OCI-LY7 (cell line): ENCODE results near the gene TOX4. TPM values are rescaled to one million over a fixed set of nuclear protein-coding genes. Genes with fewer than 3 reads are reported as not detected.
"Not testable (repeated sequence)": the region's sequence is repeated elsewhere in the genome, so short reads cannot be mapped to it uniquely, and the experiment has no call there.

ENCODE experiments used
- BruUV-seq: library from RNA; stranded (reverse); fragments of 400-500 nt; replicated peaks from 2 replicates; lab custom pipeline; 2021; lab: Mats Ljungman, UMichigan
- CTCF ChIA-PET: fragments of 300-600 bp; sonication (Branson Sonifier 250); formaldehyde crosslinking; loops from one replicate; lab custom pipeline; 2022; ENCODE audit warnings: antibody characterized with exemption; ENCODE audit not compliant: unreplicated experiment; lab: Charles Lee
- POLR2A ChIA-PET: fragments of 300-600 bp; sonication (Branson Sonifier 250); formaldehyde crosslinking; loops from one replicate; lab custom pipeline; 2022; ENCODE audit warnings: antibody characterized with exemption; lab: Charles Lee
- DNase-seq: peaks from one replicate; pipeline ENCODE4 v3.0.0-alpha.2; 2015; ENCODE audit warnings: low spot score
- H2AFZ ChIP-seq: fragments of 200-600 bp; sonication (generic), shearing (Covaris generic); 2 replicates; pipeline ENCODE4 v1.6.1; 2014; ENCODE audit warnings: mild to moderate bottlenecking, antibody characterized with exemption, low read length, moderate library complexity
- H3K27ac ChIP-seq: fragments of 200-600 bp; sonication (generic); 2 replicates; pipeline ENCODE4 v1.5.1; 2014; ENCODE audit warnings: mixed run types, low read depth, mild to moderate bottlenecking, moderate library complexity, low read length, inconsistent platforms; ENCODE audit not compliant: poor library complexity, severe bottlenecking
- H3K36me3 ChIP-seq: fragments of 200-600 bp; sonication (generic); 2 replicates; pipeline ENCODE4 v1.6.1; 2014; ENCODE audit warnings: mild to moderate bottlenecking, antibody characterized with exemption, low read length, moderate library complexity, mixed read lengths; ENCODE audit not compliant: insufficient read depth
- H3K4me1 ChIP-seq: fragments of 200-600 bp; sonication (generic); 2 replicates; pipeline ENCODE4 v1.5.1; 2014; ENCODE audit warnings: mild to moderate bottlenecking, low read length; ENCODE audit not compliant: insufficient read depth, poor library complexity, severe bottlenecking
- H3K4me2 ChIP-seq: fragments of 200-600 bp; sonication (generic); 2 replicates; pipeline ENCODE4 v1.6.1; 2014; ENCODE audit warnings: mild to moderate bottlenecking, low read length
- H3K4me3 ChIP-seq: fragments of 200-600 bp; sonication (generic); 2 replicates; pipeline ENCODE4 v1.5.1; 2014; ENCODE audit warnings: mild to moderate bottlenecking, low read depth, low read length; ENCODE audit not compliant: poor library complexity, severe bottlenecking
- H3K79me2 ChIP-seq: fragments of 200-600 bp; sonication (generic); 2 replicates; pipeline ENCODE4 v1.6.1; 2016; ENCODE audit warnings: low read depth, mild to moderate bottlenecking, low read length, moderate library complexity, mixed read lengths; ENCODE audit not compliant: insufficient read depth
- H3K9me2 ChIP-seq: fragments of 200-600 bp; sonication (generic); 2 replicates; pipeline ENCODE4 v1.6.1; 2016; ENCODE audit warnings: mild to moderate bottlenecking, low read length, mixed read lengths; ENCODE audit not compliant: insufficient read depth
- H3K9me3 ChIP-seq: fragments of 200-600 bp; sonication (generic); 2 replicates; pipeline ENCODE4 v1.6.1; 2014; ENCODE audit warnings: mild to moderate bottlenecking, mixed run types, low read length, mixed read lengths
- H4K20me1 ChIP-seq: fragments of 200-600 bp; sonication (generic); 2 replicates; pipeline ENCODE4 v1.6.1; 2014; ENCODE audit warnings: mild to moderate bottlenecking, antibody characterized with exemption, low read length, moderate library complexity, mixed read lengths; ENCODE audit not compliant: insufficient read depth
- EZH2phosphoT487 ChIP-seq: fragments of 200-600 bp; sonication (generic); IDR thresholded peaks from 2 replicates; pipeline ENCODE4 v1.6.1; 2018; ENCODE audit warnings: low read depth, borderline replicate concordance, mild to moderate bottlenecking, mixed run types, antibody characterized with exemption, low read length, moderate library complexity, mixed read lengths
- intact Hi-C: fragments of 100-400 bp; cut with micrococcal nuclease; formaldehyde crosslinking; loops from one replicate; pipeline ENCODE4 v1.10.0; 2022; ENCODE audit not compliant: unreplicated experiment
- total RNA-seq, 2 experiments: library from RNA; depleted of rRNA in 1 of 2; stranded (reverse); fragments of >200 nt in 1 of 2; shearing (Covaris generic) in 1 of 2; gene quantifications; 2 replicates each; pipeline ENCODE4 v1.2.3, GENCODE V29; 2014 to 2022
- TF ChIP-seq, protein P1 (sequence below): fragments of 200-600 bp; sonication (generic); conservative IDR thresholded peaks from 2 replicates; pipeline ENCODE4 v1.5.1; 2014; ENCODE audit warnings: mild to moderate bottlenecking, antibody characterized with exemption, low read length, moderate library complexity, mixed read lengths

TOX4 gene
- total RNA-seq, 2 experiments from 2014 or later: 26.1 to 65.4 TPM

DNA sequence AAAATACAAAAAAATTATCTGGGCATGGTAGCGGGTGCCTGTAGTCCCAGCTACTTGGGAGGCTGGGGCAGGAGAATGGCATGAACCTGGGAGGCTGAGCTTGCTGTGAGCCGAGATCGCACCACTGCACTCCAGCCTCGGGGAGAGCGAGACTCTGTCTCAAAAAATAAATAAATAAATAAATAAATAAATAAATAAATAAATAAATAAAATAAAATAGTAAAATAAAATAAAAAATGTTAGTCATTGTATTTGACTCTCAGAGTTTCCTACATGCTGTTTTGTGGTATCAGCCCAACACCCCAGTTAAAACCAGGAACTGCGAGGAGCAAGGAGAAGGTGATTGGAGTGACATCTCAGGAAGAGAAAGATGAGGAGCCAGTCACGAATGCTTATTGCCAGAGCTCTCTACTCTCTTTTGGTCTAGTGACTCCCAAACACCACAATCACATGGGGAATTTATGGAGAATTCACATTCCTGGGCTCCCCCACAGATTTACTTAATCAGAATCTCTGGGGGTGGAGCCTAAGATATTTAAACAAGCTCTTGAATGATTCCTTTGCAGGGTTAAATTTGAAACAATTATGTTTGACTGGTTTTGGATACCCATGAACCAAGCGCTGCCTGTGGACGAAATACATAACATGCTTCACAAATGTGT lies 64.5 kb downstream of the TOX4 start:
- Histone ChIP-seq H4K20me1 (no peaks in the 10 kb centered on the region), H3K27ac (no peak overlapping the region), H3K9me3 (no peaks in the 10 kb centered on the region), H3K9me2 (no peaks in the 10 kb centered on the region), H3K4me3 (no peak overlapping the region), H2AFZ (peak overlapping the region; percentile 69; the same call in 1 of the 2 replicates), H3K4me1 (peaks cover 24% of the 10 kb centered on the region), H3K79me2 (no peaks in the 10 kb centered on the region), H3K4me2 (no peak overlapping the region), H3K36me3 (no peaks in the 10 kb centered on the region)
- no peak for DNase-seq
- TF ChIP-seq EZH2phosphoT487: no peak
- TF ChIP-seq, protein P1, sequence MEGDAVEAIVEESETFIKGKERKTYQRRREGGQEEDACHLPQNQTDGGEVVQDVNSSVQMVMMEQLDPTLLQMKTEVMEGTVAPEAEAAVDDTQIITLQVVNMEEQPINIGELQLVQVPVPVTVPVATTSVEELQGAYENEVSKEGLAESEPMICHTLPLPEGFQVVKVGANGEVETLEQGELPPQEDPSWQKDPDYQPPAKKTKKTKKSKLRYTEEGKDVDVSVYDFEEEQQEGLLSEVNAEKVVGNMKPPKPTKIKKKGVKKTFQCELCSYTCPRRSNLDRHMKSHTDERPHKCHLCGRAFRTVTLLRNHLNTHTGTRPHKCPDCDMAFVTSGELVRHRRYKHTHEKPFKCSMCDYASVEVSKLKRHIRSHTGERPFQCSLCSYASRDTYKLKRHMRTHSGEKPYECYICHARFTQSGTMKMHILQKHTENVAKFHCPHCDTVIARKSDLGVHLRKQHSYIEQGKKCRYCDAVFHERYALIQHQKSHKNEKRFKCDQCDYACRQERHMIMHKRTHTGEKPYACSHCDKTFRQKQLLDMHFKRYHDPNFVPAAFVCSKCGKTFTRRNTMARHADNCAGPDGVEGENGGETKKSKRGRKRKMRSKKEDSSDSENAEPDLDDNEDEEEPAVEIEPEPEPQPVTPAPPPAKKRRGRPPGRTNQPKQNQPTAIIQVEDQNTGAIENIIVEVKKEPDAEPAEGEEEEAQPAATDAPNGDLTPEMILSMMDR: no peak
- intact Hi-C loops: no loop called here
- no TSS peak for BruUV-seq
- ChIA-PET POLR2A (interaction anchor here (1.1 to 1.8 kb wide), 3 partner anchors 15 to 31 kb away, joined by 4 to 6 read pairs (median 4); partner anchors contain the start of genes METTL3 and SALL2), CTCF (no interaction called here)

DNA sequence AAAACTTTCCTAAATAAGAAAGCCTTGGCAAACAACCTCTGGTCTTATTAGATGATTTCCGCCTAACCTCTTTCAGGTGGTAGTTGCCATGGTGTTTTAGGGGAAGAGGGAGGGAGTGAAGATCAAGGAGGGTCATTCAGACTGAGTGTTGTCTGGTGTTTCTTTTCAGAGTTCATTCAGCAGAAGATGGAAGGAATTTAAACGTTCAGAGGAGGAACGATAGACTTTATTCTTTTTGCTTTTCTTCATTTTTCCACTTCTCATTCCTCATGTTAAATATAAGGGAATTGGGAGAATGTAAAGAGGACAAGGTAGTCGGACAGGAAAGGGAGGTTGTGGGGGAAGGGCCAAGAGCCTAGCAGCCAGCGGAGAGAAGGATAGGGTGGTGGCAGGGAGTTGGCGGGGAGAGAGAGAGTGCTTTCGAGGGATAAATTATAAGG lies 66.5 kb downstream of the TOX4 start:
- Histone ChIP-seq H3K4me1 (peaks cover 17% of the 10 kb centered on the region), H3K79me2 (no peaks in the 10 kb centered on the region), H2AFZ (peak overlapping the region; percentile 95), H4K20me1 (no peaks in the 10 kb centered on the region), H3K4me3 (no peak overlapping the region), H3K9me2 (no peaks in the 10 kb centered on the region), H3K36me3 (no peaks in the 10 kb centered on the region; the same call in 1 of the 2 replicates), H3K9me3 (no peaks in the 10 kb centered on the region), H3K4me2 (peak overlapping the region; percentile 40), H3K27ac (peak overlapping the region; percentile 20)
- BruUV-seq: no TSS peak
- TF ChIP-seq EZH2phosphoT487: no peak
- TF ChIP-seq, protein P1: no peak
- intact Hi-C loops: no loop called here
- DNase-seq: peak; percentile 52
- ChIA-PET POLR2A (interaction anchor here (0.7 kb wide), 1 partner anchor 13 kb away, joined by 3 read pairs; no protein-coding TSS in a partner anchor), CTCF (interaction anchor here (1.2 kb wide), 1 partner anchor 17 kb away, joined by 4 read pairs; the partner anchor contains the start of gene SALL2)

DNA sequence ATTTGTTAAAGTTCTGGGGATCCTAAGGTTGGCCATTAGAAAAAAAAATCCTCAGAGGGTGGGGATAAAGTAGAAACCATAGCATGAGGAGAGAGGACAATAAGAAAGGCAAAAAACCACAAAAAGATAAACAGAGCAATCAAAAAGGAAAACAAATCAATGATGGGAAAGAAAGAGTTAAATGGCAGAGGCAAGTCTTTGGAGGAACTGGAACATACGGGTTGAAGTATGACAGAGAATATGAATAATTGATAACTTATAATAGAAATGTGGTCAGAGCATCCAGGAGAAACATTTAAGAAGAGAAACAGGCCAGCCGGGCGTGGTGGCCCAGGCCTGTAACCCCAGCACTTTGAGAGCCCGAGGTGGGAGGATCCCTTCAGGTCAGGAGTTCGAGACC lies 67.0 kb downstream of the TOX4 start:
- no TSS peak for BruUV-seq
- no peak overlapping the region for H3K4me3 ChIP-seq
- H3K9me3 ChIP-seq: no peaks in the 10 kb centered on the region
- H3K9me2 ChIP-seq: no peaks in the 10 kb centered on the region
- no peaks in the 10 kb centered on the region for H4K20me1 ChIP-seq
- POLR2A ChIA-PET: no interaction called here
- intact Hi-C loops: no loop called here
- no peak for TF ChIP-seq EZH2phosphoT487
- TF ChIP-seq, protein P1: no peak
- H3K4me1 ChIP-seq: peaks cover 17% of the 10 kb centered on the region
- H3K27ac ChIP-seq: peak overlapping the region; percentile 20
- H3K36me3 ChIP-seq: no peaks in the 10 kb centered on the region; the same call in 1 of the 2 replicates
- DNase-seq: no peak
- CTCF ChIA-PET: no interaction called here
- H3K4me2 ChIP-seq: peak overlapping the region; percentile 40
- H2AFZ ChIP-seq: peak overlapping the region; percentile 95
- no peaks in the 10 kb centered on the region for H3K79me2 ChIP-seq

DNA sequence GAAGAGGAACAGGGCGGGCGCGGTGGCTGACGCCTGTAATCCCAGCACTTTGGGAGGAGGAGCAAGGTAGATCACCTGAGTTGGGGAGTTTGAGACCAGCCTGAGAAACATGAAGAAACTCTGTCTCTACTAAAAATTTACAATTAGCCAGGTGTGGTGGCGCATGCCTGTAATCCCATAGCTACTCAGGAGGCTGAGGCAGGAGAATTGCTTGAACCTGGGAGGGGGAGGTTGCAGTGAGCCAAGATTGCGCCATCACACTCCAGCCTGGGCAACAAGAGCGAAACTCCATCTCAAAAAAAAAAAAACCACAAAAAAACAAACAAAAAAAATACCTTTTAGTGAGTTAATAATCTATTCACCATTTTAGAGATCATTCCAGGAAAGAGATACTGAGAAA lies 67.6 kb downstream of the TOX4 start:
- H3K27ac ChIP-seq, BruUV-seq, H4K20me1 ChIP-seq, H3K4me2 ChIP-seq, H3K79me2 ChIP-seq, intact Hi-C loops, H3K36me3 ChIP-seq, DNase-seq, H3K9me2 ChIP-seq, H3K4me3 ChIP-seq, CTCF ChIA-PET, H3K9me3 ChIP-seq, H2AFZ ChIP-seq: not testable (repeated sequence)
- H3K4me1 ChIP-seq: peaks cover 17% of the 10 kb centered on the region
- POLR2A ChIA-PET: interaction anchor here (0.6 kb wide), 1 partner anchor 13 kb away, joined by 5 read pairs; no protein-coding TSS in a partner anchor
